Coronary artery (tissue), 2 donors: ENCODE data around the gene SMAP1.
A peak's percentile ranks its signal among the peaks of the same experiment; 100 is the strongest.

Experiments
- DNase-seq: peaks from one replicate; pipeline ENCODE4 v3.0.0-alpha.2; 2017; ENCODE audit warnings: low spot score
- H3K27ac ChIP-seq, 2 donors: fragments of 200-600 bp; sonication (generic); one replicate each; pipeline ENCODE4 v1.5.1; 2016 to 2019
- H3K4me3 ChIP-seq: fragments of 200-600 bp; sonication (generic); 2 replicates; pipeline ENCODE4 v1.5.1; 2016; ENCODE audit warnings: mild to moderate bottlenecking, moderate library complexity
- TF ChIP-seq, protein P1 (sequence below): fragments of 200-600 bp; sonication (generic); IDR thresholded peaks from one replicate; pipeline ENCODE4 v1.5.1; 2019; ENCODE audit warnings: antibody characterized with exemption

The SMAP1 gene

DNA sequence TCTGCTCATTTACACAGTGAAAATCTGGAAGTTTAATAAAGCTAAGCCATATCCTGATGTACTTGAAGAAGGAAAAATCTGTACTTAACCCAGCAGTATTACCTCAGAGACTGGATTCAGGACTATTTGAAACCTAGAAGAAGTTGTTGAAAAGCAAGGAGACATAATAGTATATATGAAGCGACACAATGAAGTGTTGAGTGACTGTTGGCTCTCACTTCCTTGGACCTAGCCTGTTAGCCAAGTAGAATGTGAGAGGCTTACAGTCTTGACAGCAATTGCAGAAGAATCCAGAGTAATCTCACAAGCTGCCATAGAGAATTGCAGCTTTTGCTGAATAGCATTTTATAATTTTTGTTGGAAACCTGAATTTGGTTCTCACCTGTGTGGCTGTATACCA, 26.7 kb downstream of the SMAP1 start:
- Histone ChIP-seq H3K4me3 (no peak overlapping the region), H3K27ac (no peak overlapping the region)
- TF ChIP-seq, protein P1, sequence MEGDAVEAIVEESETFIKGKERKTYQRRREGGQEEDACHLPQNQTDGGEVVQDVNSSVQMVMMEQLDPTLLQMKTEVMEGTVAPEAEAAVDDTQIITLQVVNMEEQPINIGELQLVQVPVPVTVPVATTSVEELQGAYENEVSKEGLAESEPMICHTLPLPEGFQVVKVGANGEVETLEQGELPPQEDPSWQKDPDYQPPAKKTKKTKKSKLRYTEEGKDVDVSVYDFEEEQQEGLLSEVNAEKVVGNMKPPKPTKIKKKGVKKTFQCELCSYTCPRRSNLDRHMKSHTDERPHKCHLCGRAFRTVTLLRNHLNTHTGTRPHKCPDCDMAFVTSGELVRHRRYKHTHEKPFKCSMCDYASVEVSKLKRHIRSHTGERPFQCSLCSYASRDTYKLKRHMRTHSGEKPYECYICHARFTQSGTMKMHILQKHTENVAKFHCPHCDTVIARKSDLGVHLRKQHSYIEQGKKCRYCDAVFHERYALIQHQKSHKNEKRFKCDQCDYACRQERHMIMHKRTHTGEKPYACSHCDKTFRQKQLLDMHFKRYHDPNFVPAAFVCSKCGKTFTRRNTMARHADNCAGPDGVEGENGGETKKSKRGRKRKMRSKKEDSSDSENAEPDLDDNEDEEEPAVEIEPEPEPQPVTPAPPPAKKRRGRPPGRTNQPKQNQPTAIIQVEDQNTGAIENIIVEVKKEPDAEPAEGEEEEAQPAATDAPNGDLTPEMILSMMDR = no peak
- no peak for DNase-seq

DNA sequence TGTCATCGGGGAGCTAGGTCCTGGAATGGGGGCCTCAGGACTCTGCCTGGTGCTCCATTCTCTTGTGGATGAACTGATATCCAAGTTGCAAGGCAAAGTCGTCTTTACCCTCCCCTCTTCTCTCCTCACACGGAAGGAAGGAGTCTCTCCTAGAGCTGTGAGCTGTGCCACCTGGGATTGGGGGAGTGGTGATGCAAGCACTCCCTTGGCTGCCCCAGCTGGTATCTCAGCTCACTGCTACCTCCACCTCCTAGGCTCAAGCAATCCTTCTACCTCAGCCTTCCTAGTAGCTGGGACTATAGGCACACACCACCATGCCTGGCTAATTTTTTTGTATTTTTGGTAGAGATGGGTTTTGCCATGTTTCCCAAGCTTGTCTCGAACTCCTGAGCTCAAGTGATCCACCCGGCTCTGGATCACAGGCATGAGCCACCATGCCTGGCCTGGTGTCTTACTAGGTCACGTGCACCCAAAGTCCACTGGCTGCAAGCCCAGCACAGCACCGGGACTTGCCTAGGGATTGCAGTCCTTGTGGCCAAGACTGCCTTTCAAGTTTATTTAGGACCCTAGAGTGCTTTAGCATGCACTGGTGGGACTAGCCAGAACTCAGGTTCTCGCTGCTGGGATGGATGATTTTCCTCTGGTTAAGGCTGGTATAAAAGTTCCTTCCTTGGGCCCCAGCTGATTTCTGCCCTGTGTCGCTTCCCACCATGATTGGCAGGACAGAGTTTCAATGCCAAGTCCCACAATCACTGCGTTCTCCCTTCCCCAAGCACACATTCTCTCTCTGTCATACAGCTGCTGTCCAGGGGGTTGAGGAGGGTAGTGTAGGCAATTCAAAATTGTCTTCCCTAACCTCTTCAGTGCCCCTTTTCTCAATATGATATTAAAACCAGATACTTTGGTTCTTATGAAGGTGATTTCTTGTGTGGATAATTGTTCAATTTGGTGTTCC, 33.5 kb downstream of the SMAP1 start:
- no peak for DNase-seq
- TF ChIP-seq, protein P1 = no peak
- no peak overlapping the region for H3K27ac ChIP-seq
- H3K4me3 ChIP-seq = no peak overlapping the region

DNA sequence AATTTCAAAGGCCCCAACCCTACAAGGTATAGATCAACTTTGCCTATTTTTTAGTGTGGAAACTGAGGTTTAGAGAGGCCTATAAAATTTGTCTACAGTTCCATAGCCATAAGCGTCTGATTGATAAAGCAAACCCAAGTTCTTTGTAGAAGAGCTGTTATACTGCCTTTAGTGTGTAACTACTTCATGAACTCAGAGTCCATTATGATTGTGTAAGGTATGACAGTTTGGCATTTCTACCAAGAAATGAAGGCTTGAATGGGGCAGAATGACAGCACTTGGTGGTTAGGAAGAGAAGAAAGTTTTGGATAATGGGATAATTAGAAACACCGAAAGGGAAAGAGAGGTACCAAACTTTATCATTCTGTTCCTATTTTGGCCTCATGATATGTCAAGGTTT, 38.1 kb downstream of the SMAP1 start:
- Histone ChIP-seq H3K27ac (no peak overlapping the region), H3K4me3 (no peak overlapping the region)
- TF ChIP-seq, protein P1 = no peak
- DNase-seq = no peak

DNA sequence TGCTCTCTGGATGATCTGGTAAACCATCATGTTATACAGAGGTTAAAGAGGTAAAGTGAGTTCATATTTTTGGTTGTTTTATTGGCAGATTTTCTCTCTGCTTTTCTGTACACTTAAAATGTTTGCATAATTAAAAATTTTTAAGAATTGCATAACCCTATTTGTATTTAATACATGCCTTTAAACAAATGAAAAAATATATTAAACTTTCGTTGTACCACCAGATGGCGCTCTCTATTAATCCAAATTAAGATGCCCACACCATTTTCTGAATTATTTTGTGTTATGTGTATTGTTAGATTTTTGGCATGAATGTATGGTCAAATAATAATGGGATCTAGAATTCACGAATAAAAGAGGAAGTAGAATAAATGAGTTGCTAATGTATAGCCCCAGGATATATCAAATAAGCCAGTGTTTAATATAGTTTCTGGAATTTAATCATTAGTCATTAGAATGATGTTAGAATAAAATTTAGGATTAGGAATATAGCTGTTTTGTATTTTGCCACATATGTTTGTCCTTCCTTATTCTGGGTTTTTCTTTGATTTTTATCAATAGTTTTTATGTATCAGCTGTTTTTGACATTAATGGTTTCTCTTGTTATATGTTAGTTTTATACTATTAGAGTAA, 38.9 kb downstream of the SMAP1 start:
- no peak overlapping the region for H3K27ac ChIP-seq
- H3K4me3 ChIP-seq = no peak overlapping the region
- DNase-seq = no peak
- TF ChIP-seq, protein P1 = peak; percentile 66

DNA sequence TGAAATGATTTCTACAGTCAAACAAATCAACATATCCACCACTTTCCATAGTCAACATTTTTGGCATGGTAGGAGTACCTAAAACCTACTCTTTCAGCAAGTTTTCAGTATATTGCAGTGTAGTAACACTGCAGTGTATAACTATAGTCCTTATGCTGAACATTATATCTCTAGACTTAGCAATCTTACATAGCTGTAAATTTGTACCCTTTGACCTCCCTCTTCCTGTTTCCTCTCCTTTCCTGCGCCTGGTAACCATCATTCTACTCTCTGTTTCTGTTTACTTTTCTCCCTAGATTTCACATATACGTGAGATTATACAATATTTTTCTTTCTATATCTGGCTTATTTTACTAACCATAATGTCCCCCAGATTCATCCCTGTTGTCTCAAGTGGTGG, 40.2 kb downstream of the SMAP1 start:
- Histone ChIP-seq H3K27ac (no peak overlapping the region), H3K4me3 (no peak overlapping the region)
- TF ChIP-seq, protein P1 = no peak
- no peak for DNase-seq

DNA sequence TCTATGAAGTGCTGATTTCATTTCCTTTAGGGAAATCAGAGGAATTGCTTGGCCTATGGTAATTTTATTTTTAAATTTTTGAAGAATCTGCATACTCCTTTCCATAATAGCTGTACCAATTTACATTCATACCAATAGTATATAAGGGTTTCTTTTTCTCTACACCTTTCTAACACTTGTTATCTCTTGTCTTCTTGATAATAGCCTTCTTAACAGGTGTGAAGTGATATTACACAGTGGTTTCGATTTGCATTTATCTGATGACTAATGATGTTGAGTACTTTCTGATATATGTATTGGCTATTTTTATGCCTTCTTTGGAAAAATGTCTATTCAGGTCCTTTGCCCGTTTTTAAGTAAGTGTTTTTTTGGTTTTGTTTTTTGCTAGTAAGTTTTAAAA, 40.8 kb downstream of the SMAP1 start:
- Histone ChIP-seq H3K4me3 (no peak overlapping the region), H3K27ac (no peak overlapping the region)
- DNase-seq = no peak
- TF ChIP-seq, protein P1 = no peak
